WI38 (cell line): Measurements from ENCODE around the gene MPC2.
"Not testable (repeated sequence)": the region's sequence is repeated elsewhere in the genome, so short reads cannot be mapped to it uniquely, and the experiment has no call there.

Experiments used
- H3K4me3 ChIP-seq: 2 replicates; pipeline ENCODE4 v1.5.1; 2011; ENCODE audit warnings: low read depth, mild to moderate bottlenecking, control low read depth, low read length
- TF ChIP-seq, protein P1 (sequence below): IDR thresholded peaks from 2 replicates; pipeline ENCODE4 v1.5.1; 2012; ENCODE audit warnings: low read depth, mild to moderate bottlenecking, control low read depth, low read length

Gene MPC2

DNA sequence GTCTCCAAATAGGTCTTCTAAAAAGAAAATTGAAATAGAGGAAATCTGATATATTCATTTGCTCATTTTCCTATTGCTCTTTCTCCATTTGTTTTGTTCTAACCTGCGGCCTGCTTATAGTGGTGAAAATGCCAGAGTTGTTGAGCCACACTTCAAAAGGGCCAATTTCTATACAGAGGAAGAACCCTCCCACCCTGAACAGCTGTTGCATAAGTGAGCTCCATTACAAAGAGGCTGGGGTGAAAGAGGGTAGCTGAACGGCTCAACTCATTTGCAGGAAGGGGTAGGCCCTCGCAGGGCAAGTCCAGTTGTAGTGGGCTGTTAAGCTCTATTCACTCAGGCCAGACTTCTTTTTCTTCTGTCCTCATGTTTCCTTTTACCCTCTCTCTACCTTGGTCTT lies 31.7 kb downstream of the MPC2 start:
- H3K4me3 ChIP-seq = no peak overlapping the region
- TF ChIP-seq, protein P1, sequence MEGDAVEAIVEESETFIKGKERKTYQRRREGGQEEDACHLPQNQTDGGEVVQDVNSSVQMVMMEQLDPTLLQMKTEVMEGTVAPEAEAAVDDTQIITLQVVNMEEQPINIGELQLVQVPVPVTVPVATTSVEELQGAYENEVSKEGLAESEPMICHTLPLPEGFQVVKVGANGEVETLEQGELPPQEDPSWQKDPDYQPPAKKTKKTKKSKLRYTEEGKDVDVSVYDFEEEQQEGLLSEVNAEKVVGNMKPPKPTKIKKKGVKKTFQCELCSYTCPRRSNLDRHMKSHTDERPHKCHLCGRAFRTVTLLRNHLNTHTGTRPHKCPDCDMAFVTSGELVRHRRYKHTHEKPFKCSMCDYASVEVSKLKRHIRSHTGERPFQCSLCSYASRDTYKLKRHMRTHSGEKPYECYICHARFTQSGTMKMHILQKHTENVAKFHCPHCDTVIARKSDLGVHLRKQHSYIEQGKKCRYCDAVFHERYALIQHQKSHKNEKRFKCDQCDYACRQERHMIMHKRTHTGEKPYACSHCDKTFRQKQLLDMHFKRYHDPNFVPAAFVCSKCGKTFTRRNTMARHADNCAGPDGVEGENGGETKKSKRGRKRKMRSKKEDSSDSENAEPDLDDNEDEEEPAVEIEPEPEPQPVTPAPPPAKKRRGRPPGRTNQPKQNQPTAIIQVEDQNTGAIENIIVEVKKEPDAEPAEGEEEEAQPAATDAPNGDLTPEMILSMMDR = no peak

DNA sequence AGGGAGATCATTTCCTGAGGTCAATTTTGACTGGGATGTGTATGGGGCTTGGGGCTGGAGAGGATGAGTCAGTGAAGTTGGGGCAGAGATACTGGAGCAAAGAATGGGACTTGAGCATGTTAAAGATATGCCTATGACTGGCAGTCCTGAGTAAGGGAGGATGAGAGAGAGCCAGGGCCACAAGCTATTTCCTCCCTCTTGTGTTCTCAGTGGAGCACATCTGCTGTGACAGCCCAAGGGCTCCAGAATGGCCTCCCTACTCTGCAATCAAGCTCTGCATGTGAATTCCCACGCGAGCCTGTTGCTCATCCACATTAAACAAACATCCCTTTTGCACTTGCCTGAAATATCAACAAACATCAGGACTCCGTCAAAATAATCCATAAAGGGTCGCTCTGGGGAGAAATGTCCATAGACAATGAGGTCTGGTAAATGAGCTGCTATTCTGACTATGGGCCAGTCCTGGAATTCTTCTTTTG lies 32.2 kb downstream of the MPC2 start:
- TF ChIP-seq, protein P1 = no peak
- H3K4me3 ChIP-seq = no peak overlapping the region

DNA sequence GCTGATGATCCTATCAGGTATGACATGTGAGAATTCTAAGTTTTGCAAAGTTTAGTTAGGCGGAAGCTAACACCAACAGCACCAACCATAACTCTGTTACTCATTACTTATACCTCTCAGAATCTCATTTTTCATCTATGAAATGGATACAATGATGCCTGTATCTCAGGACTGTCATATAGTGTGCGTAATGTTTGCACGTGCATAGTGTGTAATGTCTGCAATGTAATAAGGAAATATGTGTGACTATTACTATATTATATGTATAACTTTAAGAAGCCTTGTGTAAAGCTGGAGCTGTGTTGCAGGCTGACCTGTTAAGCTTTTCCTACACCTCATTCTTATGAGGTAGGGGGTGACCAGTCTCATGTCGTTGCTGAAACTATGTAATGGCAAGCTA lies 36.0 kb downstream of the MPC2 start:
- TF ChIP-seq, protein P1 = no peak
- H3K4me3 ChIP-seq = no peak overlapping the region

DNA sequence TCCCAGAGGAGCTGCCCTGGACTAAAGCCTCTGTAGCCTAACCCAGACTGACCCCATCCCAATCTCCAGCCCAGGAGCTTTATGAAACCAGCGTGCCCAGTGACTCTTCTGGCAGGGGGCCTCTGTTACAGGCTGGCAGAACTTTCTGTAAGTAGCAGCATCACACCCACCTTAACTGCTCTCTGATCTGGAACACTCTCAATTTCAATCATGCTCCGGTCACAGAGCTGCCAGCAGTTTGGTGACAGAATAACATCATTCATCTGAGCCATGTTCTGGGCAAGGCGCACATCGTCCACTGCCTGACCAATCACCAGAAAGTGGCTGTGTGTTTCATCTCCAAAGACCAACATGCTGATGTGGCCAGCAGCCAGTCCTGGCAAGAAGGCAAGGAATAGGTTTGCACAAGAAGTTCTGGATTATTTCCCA lies 37.6 kb downstream of the MPC2 start:
- no peak overlapping the region for H3K4me3 ChIP-seq
- TF ChIP-seq, protein P1 = no peak

DNA sequence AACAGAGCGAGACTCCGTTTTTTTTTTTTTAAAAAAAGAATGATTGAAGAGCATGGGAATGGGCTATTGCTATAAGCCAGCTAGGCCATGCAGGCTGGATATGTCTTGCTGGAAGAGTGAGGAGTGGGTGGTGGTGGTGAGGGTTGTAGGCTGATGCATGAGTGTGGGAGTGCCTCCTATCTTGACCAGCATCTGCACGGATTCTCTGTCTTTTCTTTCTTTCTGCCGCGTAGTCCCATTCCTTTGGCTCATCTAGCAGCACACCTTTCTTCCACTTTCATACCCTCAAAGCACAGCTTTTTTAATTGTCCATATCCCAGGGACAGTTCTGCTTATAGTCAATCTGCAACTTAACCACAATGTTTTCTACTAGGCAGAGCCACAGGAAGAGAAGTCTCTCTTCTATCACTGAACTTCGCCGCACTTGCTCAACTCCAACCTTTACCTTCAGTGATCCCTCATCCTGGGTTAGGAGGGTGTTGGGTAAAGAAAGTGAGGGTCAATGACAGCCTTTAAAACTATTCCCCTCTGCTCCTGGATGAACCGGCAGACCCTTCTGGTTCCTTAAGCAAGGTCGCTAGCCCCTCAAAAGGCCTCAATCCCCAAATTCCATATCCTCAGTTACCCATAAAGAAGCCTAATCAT lies 38.2 kb downstream of the MPC2 start:
- TF ChIP-seq, protein P1 = no peak
- no peak overlapping the region for H3K4me3 ChIP-seq

DNA sequence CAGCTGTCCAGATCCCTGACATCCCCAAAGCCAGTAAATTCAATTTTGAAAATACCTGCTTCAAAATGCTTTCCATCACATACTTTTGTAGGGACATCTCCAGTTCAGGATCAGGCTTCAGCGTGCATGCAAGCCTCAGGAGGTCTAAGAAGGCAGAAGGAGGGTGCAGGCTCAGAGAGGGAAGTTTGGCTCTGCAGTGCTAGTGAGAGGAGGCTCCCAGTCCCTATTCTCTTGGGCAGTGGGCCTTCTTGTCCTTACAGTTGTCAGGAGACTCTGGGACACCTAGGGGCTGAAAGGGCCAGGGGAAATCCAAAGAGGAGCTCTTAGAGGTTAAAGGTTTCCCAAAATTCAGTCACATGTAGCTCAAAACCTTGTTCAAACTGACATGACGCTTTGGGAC lies 43.1 kb downstream of the MPC2 start:
- TF ChIP-seq, protein P1 = no peak
- H3K4me3 ChIP-seq = no peak overlapping the region

DNA sequence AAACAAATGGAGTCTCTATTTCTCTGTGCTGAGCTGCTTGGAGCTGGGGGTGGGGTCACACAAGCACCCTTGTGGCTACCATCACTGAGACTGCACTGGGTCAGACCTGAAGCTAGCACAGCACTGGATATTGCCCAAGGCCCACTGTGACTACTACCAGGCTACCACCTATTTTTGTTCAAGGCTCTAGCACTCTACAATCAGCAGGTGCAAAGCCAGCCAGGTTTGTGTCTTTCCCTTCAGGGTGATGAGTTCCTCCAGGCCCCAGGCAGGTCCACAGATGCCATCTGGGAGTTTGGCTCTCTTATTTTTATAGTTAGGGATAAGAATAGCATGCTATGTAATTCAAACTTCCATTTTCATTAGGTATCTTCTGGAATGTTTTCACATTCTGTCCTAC lies 46.5 kb downstream of the MPC2 start:
- TF ChIP-seq, protein P1 = no peak
- H3K4me3 ChIP-seq = no peak overlapping the region

DNA sequence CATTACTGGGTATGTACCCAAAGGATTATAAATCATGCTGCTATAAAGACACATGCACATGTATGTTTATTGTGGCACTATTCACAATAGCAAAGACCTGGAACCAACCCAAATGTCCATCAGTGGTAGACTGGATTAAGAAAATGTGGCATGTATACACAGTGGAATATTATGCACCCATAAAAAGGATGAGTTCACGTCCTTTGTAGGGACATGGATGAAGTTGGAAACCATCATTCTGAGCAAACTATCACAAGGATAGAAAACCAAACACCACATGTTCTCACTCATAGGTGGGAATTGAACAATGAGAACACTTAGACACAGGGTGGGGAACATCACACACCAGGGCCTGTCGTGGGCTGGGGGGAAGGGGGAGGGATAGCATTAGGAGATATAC lies 49.7 kb downstream of the MPC2 start:
- not testable (repeated sequence) for H3K4me3 ChIP-seq
